SJSA1 (cell line): Measurements from ENCODE around the gene TEC. TPM values are rescaled to one million over a fixed set of nuclear protein-coding genes. Genes with fewer than 3 reads are reported as not detected.
"Not testable (repeated sequence)": the region's sequence is repeated elsewhere in the genome, so short reads cannot be mapped to it uniquely, and the experiment has no call there.

Experiments
- DNase-seq, 2 experiments: peaks; one replicate each; pipeline ENCODE4 v3.0.0-alpha.2; 2015 to 2020; ENCODE audit warnings: low spot score in 2 of 2, low read depth in 1 of 2
- H3K27ac ChIP-seq: fragments of 250-450 bp; sonication (Bioruptor Pico); 2 replicates; pipeline ENCODE4 v1.5.1; 2020; ENCODE audit warnings: mild to moderate bottlenecking, moderate library complexity
- H3K27me3 ChIP-seq: fragments of 250-450 bp; sonication (Bioruptor Pico); replicated peaks from 2 replicates; pipeline ENCODE4 v1.5.1; 2020; ENCODE audit warnings: mild to moderate bottlenecking, moderate library complexity
- H3K36me3 ChIP-seq: fragments of 250-450 bp; sonication (Bioruptor Pico); 2 replicates; pipeline ENCODE4 v1.5.1; 2020; ENCODE audit warnings: mild to moderate bottlenecking
- H3K4me1 ChIP-seq: fragments of 250-450 bp; sonication (Bioruptor Pico); replicated peaks from 2 replicates; pipeline ENCODE4 v1.6.1; 2021; ENCODE audit warnings: mild to moderate bottlenecking
- H3K4me3 ChIP-seq: fragments of 250-450 bp; sonication (Bioruptor Pico); 2 replicates; pipeline ENCODE4 v1.5.1; 2020; ENCODE audit warnings: mild to moderate bottlenecking
- H3K9me3 ChIP-seq: fragments of 250-450 bp; sonication (Bioruptor Pico); replicated peaks from 2 replicates; pipeline ENCODE4 v1.5.1; 2020; ENCODE audit warnings: mild to moderate bottlenecking
- total RNA-seq: library from RNA; depleted of rRNA; stranded (reverse); fragments of >200 nt; shearing (Covaris generic); gene quantifications from 2 replicates; pipeline ENCODE4 v1.2.3, GENCODE V29; 2014

TEC gene
- total RNA-seq, 1 experiment from 2014 or later = 0.05 TPM

DNA sequence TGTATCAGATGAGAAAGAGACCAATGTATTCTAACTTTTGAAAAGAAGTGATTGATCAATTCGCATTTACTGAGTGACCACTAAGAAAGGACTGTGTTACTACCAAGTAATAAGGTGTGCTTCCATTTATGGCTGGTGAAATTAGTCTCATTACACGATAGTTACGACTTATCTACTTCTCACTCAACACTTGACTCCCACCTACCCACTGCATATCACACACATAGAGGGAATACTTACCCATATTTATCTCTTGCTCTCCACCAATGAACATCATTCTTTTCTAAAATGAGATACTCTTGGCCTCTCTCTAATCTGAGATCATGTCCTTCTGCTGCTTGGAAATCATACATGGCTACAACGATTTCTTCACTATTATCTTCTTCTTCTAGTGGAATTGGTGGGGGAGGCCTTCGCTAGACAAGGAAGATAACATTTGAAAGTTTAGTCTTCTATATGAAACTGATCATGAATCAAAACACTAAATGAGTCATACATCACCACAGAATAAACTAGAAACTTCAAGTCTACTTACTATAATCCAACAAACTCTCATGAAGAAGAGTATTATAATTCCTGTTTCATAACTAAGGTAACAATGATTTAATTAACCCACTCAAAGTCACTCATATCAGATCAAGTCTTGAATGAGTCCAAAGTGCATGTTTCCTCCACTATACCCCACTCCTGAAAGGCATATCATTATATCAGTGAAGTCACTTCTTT is 101.9 kb downstream of the TEC start:
- H3K4me3 ChIP-seq = no peak overlapping the region
- no peak overlapping the region for H3K27ac ChIP-seq
- no peak for DNase-seq
- no peaks in the 10 kb centered on the region for H3K36me3 ChIP-seq
- H3K9me3 ChIP-seq = no peaks in the 10 kb centered on the region
- no peaks in the 10 kb centered on the region for H3K4me1 ChIP-seq
- H3K27me3 ChIP-seq = no peaks in the 10 kb centered on the region

GRCh38 chr4:48164561-48164960 is 105.1 kb downstream of the TEC start:
- H3K4me1 ChIP-seq, DNase-seq, H3K9me3 ChIP-seq, H3K36me3 ChIP-seq, H3K4me3 ChIP-seq, H3K27me3 ChIP-seq, H3K27ac ChIP-seq: not testable (repeated sequence)

GRCh38 chr4:48163746-48164145 is 105.9 kb downstream of the TEC start:
- no peaks in the 10 kb centered on the region for H3K27me3 ChIP-seq
- no peaks in the 10 kb centered on the region for H3K36me3 ChIP-seq
- H3K27ac ChIP-seq = no peak overlapping the region
- H3K4me3 ChIP-seq = no peak overlapping the region
- H3K9me3 ChIP-seq = no peaks in the 10 kb centered on the region
- DNase-seq = no peak
- peaks cover 5% of the 10 kb centered on the region; the same call in 1 of the 2 replicates for H3K4me1 ChIP-seq

DNA sequence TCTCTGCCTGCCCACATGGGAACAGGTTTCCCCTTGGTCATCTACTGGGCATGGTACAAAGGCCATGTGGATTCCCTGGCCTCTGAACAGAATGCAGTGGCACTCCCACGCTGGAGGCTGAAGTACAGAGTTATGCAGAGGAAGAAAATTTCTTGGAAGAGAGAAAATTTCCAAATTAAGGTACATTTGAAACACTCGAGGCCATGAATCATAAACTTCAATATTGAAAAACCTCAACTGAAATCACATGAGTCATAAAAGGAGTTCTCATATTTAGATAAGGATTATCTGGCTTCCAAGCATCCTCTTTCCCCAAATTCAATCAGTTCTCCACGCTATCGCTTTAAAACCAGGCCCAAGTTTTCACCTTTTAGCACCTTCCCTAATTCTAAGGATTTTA is 107.5 kb downstream of the TEC start:
- H3K27me3 ChIP-seq = no peaks in the 10 kb centered on the region
- H3K4me1 ChIP-seq = peaks cover 5% of the 10 kb centered on the region; the same call in 1 of the 2 replicates
- H3K36me3 ChIP-seq = no peaks in the 10 kb centered on the region
- H3K9me3 ChIP-seq = no peaks in the 10 kb centered on the region
- no peak for DNase-seq
- no peak overlapping the region for H3K27ac ChIP-seq
- H3K4me3 ChIP-seq = no peak overlapping the region

- no peaks in the 10 kb centered on the region for H3K36me3 ChIP-seq
- H3K4me3 ChIP-seq = no peak overlapping the region
- H3K27ac ChIP-seq = no peak overlapping the region
- DNase-seq = no peak
- H3K9me3 ChIP-seq = no peaks in the 10 kb centered on the region
- H3K27me3 ChIP-seq = no peaks in the 10 kb centered on the region
- peaks cover 5% of the 10 kb centered on the region; the same call in 1 of the 2 replicates for H3K4me1 ChIP-seq
These were observed 112.4 kb downstream of the TEC start for GRCh38 chr4:48157271-48157670.

DNA sequence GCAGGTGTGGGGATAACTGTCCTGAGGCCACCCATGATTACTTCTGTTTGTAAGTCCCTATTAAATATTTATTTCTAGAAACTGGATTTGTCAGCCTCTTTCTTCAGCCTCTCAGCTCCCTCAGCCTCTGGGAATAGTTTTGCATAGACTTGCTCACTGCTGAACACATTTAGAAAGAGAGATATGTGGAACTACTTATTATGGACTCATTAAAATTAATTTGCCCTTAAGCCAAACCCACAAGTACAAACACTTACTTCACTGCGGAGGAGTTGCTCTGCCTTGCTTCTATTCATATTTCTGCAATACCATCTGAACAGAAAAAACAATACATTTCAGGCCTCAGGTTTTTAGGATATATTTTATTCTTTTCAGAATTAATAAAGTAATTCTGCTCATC is 113.2 kb downstream of the TEC start:
- DNase-seq = no peak
- Histone ChIP-seq H3K36me3 (no peaks in the 10 kb centered on the region), H3K4me1 (no peaks in the 10 kb centered on the region), H3K9me3 (no peaks in the 10 kb centered on the region), H3K27ac (no peak overlapping the region), H3K4me3 (no peak overlapping the region), H3K27me3 (no peaks in the 10 kb centered on the region)

- Histone ChIP-seq H3K27me3 (no peaks in the 10 kb centered on the region), H3K4me1 (no peaks in the 10 kb centered on the region), H3K9me3 (no peaks in the 10 kb centered on the region), H3K4me3 (no peak overlapping the region), H3K36me3 (no peaks in the 10 kb centered on the region), H3K27ac (no peak overlapping the region)
- no peak for DNase-seq
These were observed 115.7 kb downstream of the TEC start for GRCh38 chr4:48153791-48154550.

DNA sequence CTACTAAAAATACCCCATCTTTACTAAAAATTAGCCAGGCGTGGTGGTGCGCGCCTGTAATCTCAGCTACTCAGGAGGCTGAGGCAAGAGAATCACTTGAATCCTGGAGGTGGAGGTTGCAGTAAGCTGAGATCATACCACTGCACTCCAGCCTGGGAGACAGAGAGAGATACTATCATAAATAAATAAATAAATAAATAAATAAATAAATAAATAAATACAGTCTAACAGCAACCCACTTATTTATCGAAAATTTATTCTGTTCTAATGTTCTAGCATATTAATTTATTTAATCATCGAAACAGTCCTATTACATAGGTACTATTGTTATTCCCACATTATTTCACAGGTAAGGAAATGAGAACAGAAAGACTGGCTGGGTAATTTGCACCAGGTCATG is 117.4 kb downstream of the TEC start:
- no peak overlapping the region for H3K4me3 ChIP-seq
- no peaks in the 10 kb centered on the region for H3K9me3 ChIP-seq
- H3K4me1 ChIP-seq = no peaks in the 10 kb centered on the region
- no peak for DNase-seq
- H3K36me3 ChIP-seq = no peaks in the 10 kb centered on the region
- H3K27ac ChIP-seq = no peak overlapping the region
- H3K27me3 ChIP-seq = no peaks in the 10 kb centered on the region

GRCh38 chr4:48149827-48150370 is 119.7 kb downstream of the TEC start:
- no peaks in the 10 kb centered on the region for H3K9me3 ChIP-seq
- no peaks in the 10 kb centered on the region for H3K4me1 ChIP-seq
- DNase-seq = no peak
- H3K36me3 ChIP-seq = no peaks in the 10 kb centered on the region
- H3K4me3 ChIP-seq = no peak overlapping the region
- H3K27me3 ChIP-seq = no peaks in the 10 kb centered on the region
- H3K27ac ChIP-seq = no peak overlapping the region

DNA sequence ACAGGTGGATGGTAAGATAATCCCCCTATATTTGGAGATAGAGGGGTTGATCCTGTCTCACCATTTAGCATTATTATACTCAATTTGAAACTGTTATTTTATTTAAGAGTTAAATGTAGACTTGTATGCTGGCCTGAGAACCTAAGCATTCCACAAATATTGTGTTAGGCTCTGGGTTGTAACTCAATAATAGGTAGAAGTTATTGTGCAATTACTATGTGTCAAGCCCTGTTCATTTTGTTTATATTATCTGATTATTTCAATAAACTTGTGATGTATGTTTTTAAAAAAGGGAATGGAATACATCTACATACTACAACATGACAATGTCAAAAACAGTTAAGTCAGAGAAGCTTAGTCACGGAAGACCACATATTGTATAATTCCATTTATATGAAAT is 122.0 kb downstream of the TEC start:
- DNase-seq = no peak
- Histone ChIP-seq H3K4me3 (no peak overlapping the region), H3K27me3 (no peaks in the 10 kb centered on the region), H3K36me3 (no peaks in the 10 kb centered on the region), H3K9me3 (no peaks in the 10 kb centered on the region), H3K4me1 (no peaks in the 10 kb centered on the region), H3K27ac (no peak overlapping the region)

DNA sequence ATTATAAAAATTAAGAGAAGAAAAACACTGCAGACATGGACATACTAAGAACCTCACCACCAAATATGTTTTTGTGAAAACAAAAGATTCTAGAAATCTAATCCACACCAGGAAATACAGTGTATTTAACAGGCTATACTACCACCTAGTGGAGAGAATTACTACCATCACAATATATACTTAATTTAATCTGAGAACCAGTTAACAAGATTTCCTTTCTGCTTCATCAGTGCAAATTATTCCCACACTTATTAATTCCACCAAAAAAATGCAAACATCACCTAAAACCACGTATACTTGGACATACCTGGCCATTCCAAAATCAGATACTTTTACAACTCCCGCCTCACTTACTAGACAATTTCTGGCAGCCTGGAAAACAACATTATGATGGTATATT is 128.6 kb downstream of the TEC start:
- peak in 1 of 2 experiments; percentile 27 for DNase-seq
- H3K27me3 ChIP-seq = no peaks in the 10 kb centered on the region
- H3K27ac ChIP-seq = no peak overlapping the region
- H3K36me3 ChIP-seq = no peaks in the 10 kb centered on the region
- H3K9me3 ChIP-seq = no peaks in the 10 kb centered on the region
- H3K4me3 ChIP-seq = no peak overlapping the region
- no peaks in the 10 kb centered on the region; the same call in 1 of the 2 replicates for H3K4me1 ChIP-seq

- Histone ChIP-seq H3K36me3 (no peaks in the 10 kb centered on the region), H3K9me3 (no peaks in the 10 kb centered on the region), H3K27me3 (no peaks in the 10 kb centered on the region), H3K4me1 (no peaks in the 10 kb centered on the region; the same call in 1 of the 2 replicates), H3K27ac (no peak overlapping the region), H3K4me3 (no peak overlapping the region)
- no peak for DNase-seq
These were observed 129.9 kb downstream of the TEC start for GRCh38 chr4:48139691-48140090.

- Histone ChIP-seq H3K36me3 (no peaks in the 10 kb centered on the region), H3K27me3 (no peaks in the 10 kb centered on the region), H3K27ac (no peak overlapping the region), H3K9me3 (no peaks in the 10 kb centered on the region), H3K4me1 (no peaks in the 10 kb centered on the region; the same call in 1 of the 2 replicates), H3K4me3 (no peak overlapping the region)
- DNase-seq = no peak
These were observed 130.7 kb downstream of the TEC start for GRCh38 chr4:48138936-48139335.

- DNase-seq = no peak
- Histone ChIP-seq H3K27ac (no peak overlapping the region), H3K9me3 (no peaks in the 10 kb centered on the region), H3K36me3 (no peaks in the 10 kb centered on the region), H3K4me3 (no peak overlapping the region), H3K27me3 (no peaks in the 10 kb centered on the region), H3K4me1 (no peaks in the 10 kb centered on the region; the same call in 1 of the 2 replicates)
These were observed 131.1 kb downstream of the TEC start for GRCh38 chr4:48138511-48138910.
